GM21526 (cell line): Measurements from ENCODE around the gene HARS1.
"Not testable (repeated sequence)": the region's sequence is repeated elsewhere in the genome, so short reads cannot be mapped to it uniquely, and the experiment has no call there.

Experiments
- ATAC-seq: cut with Tn5 transposase; IDR thresholded peaks from one replicate; pipeline ENCODE4 v1.9.1; 2021; ENCODE audit warnings: moderate library complexity; ENCODE audit not compliant: unreplicated experiment, low FRiP score

Gene HARS1, protein sequence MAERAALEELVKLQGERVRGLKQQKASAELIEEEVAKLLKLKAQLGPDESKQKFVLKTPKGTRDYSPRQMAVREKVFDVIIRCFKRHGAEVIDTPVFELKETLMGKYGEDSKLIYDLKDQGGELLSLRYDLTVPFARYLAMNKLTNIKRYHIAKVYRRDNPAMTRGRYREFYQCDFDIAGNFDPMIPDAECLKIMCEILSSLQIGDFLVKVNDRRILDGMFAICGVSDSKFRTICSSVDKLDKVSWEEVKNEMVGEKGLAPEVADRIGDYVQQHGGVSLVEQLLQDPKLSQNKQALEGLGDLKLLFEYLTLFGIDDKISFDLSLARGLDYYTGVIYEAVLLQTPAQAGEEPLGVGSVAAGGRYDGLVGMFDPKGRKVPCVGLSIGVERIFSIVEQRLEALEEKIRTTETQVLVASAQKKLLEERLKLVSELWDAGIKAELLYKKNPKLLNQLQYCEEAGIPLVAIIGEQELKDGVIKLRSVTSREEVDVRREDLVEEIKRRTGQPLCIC

DNA sequence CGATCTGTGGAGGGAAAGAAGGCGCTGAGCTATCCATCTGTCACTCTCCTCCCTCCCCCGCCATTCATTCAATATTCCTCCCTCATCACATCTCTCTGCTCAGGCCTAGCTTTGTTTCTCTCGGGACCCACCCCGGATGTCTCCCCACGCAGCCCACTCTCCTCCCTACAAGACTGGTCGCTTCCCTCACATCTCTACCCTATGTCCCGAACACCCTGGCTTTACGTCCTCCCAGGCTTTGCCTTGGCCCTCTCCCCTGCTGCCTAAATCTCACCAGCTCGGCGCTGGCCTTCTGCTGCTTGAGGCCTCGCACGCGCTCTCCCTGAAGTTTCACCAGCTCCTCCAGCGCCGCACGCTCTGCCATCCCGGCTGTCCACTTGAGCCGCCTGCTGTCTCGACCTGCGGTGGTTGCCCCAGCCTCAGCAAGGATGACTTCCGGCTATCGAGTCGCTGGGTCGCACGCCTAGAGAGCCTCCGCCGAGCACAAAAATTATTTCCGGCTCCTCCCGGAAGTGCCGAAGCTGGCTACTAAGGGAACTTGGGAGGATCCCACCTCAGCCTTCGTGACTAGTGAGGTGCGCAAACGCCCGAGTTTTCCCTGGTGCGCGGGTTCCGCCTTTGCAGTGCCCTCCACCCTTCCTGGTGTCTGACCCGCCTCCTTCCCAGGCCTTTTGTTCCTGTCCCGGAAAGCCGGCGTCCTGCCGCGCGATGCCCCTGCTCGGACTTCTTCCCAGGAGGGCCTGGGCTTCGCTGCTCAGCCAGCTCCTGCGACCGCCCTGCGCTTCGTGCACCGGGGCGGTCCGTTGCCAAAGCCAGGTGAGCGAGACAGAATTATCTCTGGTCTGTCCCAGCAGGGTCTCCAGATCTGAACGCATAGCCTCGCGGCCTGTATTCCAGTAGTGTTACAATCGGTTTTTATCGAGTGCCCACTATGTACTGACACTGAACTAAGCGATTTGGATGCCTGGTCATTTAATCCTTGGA, at the start of gene HARS1, which contains the start of gene HARS2:
Gene HARS1, minus strand, starts transcription at position 430 of the 984 bp plus-strand sequence. Its CDS starts 66 bp downstream, at position 364.
Gene HARS2, plus strand, starts transcription at position 515 of the 984 bp plus-strand sequence. Its CDS starts 194 bp downstream, at position 709.
- peak; percentile 96 for ATAC-seq

DNA sequence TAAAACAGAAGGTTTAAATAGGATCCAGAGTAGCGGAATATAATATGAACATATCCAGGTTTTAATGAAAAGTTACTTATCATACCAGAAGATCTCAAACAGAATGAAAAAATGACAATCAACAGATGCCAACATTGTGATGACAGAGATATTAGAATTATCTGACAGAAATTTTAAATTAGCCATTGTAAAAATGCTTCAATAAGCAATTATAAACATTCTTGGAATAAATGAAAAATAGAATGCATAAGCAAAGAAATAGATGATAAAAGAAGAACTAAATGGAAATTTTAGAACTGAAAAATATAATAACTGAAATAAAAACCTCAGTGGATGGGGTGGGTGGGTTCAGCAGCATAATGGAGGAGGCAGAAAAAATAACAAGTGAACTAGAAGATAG, 46.3 kb upstream of the HARS1 start:
- ATAC-seq: no peak

DNA sequence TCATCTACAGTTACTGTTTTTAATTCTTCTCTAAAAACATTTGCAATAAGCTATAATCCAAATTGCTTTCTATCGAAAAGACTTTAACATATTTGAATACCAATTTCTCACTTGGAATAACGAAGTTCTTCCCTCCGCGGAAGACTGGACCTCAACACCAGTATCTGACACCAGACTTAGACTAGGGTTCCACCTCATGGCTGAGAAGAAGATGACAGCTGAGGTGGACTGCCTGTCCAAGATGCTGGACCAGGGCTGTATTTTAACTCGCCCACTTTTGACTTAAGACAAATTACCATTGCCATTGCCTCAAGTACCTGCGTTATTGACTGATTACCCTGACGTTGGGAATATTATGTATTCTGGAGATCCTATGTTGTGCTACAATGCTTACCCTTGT, 43.2 kb upstream of the HARS1 start:
- ATAC-seq: no peak

DNA sequence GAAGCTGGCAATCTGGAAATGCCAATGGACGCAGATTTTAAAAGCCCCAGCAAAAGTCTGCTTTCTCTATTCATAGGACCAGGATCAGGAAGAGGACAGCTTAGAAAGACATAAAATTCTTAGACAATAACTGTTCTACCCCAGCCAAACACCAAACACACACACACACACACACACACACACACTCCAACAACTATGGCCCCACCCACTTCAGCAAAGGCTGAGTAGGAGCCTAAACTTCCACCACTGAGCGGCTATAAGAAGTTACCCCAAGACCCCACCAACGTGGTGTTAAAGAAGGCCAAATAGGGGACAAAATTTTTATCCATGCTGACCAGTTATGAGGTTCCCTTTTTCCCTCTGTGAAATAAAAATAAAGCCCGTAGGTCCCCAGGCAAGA, 41.9 kb upstream of the HARS1 start:
- ATAC-seq: no peak

DNA sequence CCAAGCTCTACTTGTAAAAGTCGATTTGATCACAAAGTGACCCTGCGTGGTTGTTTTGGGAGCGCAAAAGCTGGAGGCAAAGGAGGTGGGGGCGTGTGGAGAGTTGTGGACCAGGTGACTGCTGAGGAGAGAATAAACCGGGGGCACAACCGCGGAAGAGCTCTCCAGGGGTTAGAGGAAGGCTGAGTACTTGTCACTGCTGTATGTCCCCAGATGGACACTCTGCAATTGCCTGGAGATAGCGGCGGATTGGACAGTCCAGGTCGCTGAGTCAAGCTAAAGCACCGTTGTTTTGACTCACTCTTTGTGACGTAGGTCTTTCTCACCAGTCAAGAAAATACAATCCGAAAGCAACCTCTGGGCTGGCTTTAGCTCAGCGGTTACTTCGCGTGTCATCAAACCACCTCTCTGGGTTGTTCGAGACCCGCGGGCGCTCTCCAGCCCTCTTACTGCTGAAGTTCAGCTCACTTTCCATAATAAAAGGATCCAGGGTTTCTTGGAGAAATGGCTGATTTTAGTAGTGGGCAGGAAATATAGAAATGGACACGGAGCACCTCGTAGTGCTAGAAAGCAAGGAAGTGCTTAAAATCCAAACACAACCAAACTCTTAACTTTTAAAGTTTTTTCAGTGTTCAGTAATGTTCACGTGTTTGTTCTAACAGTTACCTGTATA, 34.8 kb upstream of the HARS1 start:
- peak; percentile 88 for ATAC-seq

DNA sequence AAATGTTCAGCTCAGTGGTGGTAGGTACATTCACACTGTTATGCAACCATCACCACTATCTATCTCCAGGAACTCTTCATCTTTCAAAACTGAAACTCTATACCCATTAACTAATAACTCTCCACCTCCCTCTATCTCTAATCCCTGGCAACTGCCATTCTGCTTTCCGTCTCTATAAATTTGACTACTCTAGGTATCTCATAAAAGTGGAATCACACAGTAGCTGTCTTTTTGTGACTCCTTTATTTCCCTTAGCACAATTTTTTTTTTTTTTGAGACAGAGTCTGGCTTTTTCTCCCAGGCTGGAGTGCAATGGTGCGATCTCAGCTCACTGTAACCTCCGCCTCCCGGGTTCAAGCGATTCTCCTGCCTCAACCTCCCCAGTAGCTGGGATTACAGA, 30.2 kb upstream of the HARS1 start:
- ATAC-seq: not testable (repeated sequence)

DNA sequence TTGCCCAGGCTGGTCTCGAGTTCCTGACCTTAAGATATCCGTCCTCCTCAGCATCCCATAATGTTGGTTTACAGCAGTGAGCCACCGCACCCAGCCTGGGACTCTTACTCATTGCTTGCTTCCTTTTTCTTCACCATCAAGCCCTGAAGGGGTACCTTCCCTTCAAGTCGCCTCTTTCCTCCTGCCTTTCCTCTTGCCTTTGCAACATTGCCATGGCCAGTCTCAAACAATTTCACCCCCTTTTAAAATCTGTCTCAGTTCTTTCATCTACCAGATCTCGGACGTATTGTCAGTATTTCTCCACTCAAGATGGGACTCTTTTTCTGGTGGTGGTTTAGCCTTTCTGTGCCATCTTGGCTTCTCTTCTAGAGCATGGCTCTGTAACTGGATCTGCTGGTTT, 29.6 kb upstream of the HARS1 start:
- not testable (repeated sequence) for ATAC-seq

DNA sequence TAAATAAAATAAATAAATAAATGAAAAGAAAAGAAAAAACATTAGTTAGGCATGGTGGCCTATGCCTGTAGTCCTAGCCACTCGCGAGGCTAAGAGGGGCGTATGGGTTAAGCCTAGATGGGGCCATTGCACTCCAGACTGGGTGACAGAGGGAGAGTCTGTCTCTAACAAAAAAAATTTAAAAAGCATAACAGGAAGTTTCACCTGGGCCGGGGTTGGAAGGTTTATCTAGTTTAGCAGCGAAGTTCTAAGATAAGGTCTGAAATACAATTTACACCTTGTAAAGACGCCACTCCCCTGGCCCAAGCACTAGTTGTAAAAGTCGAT, 27.1 kb upstream of the HARS1 start:
- no peak for ATAC-seq

DNA sequence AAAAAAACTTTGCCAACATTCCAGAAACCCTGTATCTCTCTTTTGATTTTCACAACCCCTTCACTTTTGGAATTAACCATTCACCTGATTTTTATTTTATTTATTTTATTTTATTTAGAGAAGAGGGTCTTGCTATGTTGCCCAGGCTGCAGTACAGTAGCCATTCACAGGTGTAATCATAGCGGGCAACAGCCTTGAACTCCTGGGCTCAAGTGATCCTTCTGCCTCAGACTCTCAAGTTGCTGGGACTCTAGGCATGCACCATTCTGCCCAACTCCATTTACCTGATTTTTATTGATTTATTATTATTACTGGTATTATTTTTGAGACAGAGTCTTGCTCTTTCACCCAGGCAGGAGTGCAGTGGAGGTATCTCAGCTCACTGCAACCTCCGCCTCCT, 25.1 kb upstream of the HARS1 start:
- ATAC-seq: not testable (repeated sequence)

DNA sequence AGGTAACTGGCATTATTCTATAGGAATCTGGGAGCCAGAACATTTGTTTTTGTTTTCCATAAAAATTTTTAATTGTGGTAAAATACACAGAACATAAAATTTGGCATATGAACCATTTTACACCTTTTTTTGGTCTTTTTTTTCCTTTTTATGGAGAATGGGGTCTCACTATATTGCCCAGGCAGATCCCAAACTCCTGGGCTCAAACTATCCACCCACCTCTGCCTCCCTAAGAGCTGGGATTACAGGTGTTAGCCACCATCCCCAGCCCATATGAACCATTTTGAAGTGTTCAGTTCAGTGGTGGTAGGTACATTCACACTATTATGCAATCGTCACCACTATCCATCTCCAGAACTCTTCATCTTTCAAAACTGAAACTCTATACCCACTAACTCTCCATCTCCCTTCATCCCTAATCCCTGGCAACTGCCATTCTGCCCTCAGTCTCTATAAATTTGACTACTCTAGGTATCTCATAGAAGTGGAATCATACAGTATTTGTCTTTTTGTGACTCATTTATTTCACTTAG, 22.5 kb upstream of the HARS1 start:
- ATAC-seq: no peak

DNA sequence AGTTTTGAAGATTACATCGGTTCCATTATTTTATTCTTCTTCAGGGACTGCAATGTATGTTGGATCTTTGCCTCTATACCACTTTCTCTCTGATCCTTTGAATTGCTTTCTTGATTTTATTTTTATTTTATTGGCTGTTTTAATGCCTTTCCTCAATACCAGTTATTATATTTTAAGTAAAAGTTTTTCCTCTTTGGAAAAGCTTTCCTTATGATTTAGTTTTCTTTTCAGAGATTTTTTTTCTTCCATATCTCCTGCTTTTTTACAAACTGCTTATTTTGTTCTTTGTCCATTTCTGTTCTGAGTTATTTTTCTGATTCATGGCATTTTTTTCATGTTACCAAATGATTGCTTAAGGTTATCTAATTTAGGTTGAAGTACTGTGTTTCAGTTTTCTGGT, 20.6 kb upstream of the HARS1 start:
- ATAC-seq: no peak

DNA sequence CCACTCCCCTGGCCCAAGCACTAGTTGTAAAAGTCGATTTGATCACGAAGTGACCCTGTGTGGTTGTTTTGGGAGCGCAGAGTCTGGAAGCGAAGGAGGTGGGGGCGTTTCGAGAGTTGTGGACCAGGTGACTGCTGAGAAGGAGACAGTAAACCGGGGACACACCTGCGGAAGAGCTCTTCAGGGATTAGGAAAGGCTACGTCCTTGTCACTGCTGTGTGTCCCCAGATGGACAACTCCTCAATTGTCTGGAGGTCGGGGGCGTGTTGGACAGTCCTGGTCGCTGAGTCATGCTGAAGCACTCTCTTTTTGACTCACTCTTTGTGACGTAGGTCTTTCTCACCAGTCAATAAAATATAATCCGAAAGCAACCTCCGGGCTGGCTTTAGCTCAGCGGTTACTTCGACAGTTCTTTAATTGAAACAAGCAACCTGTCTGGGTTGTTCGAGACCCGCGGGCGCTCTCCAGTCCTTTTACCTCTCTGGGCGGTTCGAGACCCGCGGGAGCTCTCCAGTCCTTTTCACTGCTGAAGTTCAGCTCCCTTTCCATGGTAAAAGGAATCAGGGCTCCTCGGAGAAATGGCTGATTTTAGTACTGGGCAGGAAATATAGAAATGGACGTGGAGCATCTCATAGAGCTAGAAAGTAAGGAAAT, 19.9 kb upstream of the HARS1 start:
- peak; percentile 89 for ATAC-seq

DNA sequence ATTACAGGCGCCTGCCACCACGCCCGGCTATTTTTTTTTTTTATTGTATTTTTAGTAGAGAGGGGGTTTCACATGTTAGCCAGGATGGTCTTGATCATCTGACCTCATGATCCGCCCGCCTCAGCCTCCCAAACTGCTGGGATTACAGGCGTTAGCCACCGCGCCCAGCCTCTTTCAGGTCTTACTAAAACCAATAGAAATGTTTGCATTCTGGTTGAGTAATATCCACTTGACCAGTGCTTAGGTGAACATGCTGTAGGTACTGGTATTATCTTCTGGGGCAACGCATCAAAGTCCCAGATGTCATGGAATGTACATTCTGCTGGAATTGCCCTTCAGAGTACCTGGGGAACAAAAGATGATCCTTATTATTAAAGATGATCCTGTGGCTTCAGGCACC, 17.6 kb upstream of the HARS1 start:
- not testable (repeated sequence) for ATAC-seq

DNA sequence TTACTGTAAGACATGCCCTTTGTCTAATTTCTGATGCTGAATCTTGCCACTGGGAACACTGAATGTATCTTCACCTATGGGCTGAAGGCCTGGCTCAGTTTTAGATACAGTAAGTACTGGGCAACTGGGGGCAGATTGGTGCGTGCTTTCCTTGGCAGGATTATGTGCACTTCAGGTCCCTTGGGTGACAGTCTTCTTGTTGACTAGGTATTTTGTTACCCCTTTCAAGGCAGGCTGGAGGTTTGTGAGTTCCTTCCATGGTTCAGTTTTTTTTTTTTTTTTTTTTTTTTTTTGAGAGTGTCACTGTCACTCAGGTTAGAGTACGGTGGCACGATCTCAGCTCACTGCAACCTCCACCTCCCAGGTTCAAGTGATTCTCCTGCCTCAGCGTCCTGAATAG, 16.6 kb upstream of the HARS1 start:
- ATAC-seq: no peak

DNA sequence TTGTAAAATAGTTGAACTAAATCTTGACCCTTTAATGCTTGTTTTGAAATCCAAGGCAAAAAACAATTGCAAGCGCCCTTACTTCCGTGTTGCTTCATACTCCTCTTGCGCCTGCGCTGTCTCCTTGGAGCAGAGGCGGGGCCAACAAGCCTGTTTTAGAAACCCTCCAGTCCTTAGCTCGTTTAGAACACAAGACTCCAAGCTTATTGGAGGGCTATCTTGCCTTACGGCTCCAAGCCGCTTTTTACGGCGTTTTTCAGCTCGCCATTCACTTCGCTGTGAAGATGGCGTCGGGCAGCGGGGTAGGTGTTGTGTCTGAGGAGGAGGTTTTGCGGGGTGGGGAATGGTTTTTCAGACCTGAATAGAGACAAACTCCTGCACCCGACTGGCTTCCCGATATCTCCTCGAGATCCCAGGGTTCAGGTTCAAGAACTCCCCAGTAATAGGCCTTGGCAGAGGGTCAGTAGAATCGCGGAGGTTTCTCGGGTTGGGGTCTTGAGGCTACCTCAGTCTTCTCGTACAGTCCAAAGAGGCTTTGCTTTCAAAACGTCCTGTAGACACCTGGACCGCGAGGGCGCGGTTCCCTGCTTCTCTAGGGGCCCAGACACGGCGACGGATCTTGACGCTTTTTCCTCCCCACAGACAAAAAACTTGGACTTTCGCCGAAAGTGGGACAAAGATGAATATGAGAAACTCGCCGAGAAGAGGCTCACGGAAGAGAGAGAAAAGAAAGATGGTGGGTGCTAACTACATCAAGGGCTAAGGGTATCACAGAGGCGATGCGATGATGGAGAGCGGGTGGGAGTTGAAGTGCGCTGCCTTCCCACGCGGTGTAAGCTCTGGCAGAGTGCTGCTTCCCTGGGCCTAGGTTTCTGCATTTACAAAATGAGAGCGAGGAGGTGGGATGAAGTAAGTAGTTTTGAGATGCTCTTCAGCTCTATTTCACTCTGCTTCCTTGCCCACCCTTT, 9.3 kb upstream of the HARS1 start, which contains the start of gene ZMAT2:
Gene ZMAT2, plus strand, starts transcription at position 271 of the 968 bp plus-strand sequence. Its CDS starts 14 bp downstream, at position 285.
- peak; percentile 86 for ATAC-seq

DNA sequence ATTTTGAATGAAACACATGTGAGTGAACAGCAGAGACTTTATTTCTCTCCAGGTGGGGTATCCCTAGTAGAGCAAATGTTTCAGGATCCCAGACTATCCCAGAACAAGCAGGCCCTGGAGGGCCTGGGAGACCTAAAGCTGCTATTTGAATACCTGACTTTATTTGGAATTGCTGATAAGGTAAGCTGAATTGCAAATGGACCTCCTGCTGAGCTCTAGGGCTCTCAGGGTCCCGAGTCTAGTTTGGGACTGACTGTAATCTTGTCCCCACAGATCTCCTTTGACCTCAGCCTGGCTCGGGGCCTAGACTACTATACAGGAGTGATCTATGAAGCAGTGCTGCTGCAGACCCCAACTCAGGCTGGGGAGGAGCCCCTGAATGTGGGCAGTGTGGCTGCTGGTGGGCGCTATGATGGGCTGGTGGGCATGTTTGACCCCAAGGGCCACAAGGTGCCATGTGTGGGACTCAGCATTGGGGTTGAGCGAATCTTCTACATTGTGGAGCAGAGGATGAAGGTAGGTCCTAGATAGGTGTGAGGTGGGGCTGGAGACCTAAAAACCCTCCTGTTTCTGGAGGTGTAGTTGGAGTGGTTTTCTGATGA, 5.8 kb upstream of the HARS1 start:
- no peak for ATAC-seq

DNA sequence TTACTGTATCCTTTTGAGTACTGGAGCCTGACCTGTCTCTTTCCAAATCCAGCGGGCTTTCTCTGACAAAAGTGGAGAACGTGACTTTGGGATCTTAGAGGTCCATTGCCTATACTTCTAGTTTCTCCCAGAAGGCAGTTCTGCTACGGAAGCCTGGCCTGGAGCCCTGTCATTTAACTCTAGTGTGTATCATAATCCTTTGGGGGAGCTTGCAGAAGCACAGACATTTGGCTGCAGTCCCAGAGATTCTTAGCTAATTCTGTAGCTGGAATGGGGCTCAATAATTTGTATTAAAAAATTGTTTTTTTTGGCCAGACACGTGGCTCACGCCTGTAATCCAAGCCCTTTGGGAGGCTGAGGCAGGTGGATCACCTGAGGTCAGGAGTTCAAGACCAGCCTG, 3.1 kb upstream of the HARS1 start:
- ATAC-seq: no peak

DNA sequence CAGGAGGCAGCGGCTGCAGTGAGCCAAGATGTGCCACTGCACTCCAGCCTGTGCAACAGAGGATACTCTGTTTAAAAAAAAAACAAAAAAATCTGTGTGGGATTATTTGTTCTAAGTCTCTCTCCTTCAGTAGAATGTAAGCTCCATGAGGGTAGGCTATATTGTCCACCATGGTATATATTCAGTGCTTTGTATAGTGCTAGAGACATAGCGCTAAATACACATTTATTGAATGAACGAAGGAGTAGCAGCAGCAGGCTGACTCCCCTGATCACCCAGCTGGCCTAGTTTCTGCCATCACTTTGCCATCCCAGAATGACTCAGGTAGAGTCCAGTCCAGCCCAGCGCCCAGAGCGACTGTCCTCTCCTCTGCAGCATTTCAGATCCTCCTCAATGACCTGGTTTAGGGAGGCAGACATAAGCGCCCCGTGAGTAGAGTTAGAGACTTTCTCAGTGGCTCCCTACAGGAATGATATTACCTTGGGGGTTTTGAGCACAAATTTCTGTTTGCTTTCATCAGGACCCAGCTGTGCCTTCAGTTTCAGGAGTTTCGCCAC, 716 bp downstream of the HARS1 start:
- ATAC-seq: no peak
